ENCODE data around the gene DLEC1.

The DLEC1 gene

GRCh38 chr3:38039101-38039898 is at the start of gene DLEC1:
Gene DLEC1 (plus strand): TSS chr3:38039208. CDS start chr3:38039226, 18 bp downstream.
- DNase-seq, result peak; percentile 94

- no peak for DNase-seq
These were observed 49.1 kb upstream of the DLEC1 start for GRCh38 chr3:37989821-37990480.

GRCh38 chr3:37990527-37990926 is 48.5 kb upstream of the DLEC1 start, which contains the start of gene VILL:
Gene VILL (plus strand): TSS chr3:37990786. CDS start chr3:37993673, 2,887 bp downstream.
- DNase-seq, result no peak

- DNase-seq, result no peak
These were observed 47.9 kb upstream of the DLEC1 start for GRCh38 chr3:37991109-37991508.

- DNase-seq, result no peak
These were observed 47.2 kb upstream of the DLEC1 start for GRCh38 chr3:37991823-37992222.

GRCh38 chr3:37992271-37993066 is 46.5 kb upstream of the DLEC1 start:
- DNase-seq, result no peak

- no peak for DNase-seq
These were observed 45.9 kb upstream of the DLEC1 start for GRCh38 chr3:37993067-37993455.

GRCh38 chr3:37993460-37993819 is 45.6 kb upstream of the DLEC1 start:
- DNase-seq, result no peak

GRCh38 chr3:37993820-37994638 is 45.0 kb upstream of the DLEC1 start:
- peak; percentile 81 for DNase-seq

- DNase-seq, result peak; percentile 37
These were observed 44.4 kb upstream of the DLEC1 start for GRCh38 chr3:37994639-37994972.

- peak; percentile 30 for DNase-seq
These were observed 43.1 kb upstream of the DLEC1 start for GRCh38 chr3:37995652-37996641.

GRCh38 chr3:37996785-37997301 is 42.2 kb upstream of the DLEC1 start:
- peak; percentile 92 for DNase-seq

- DNase-seq, result no peak
These were observed 41.7 kb upstream of the DLEC1 start for GRCh38 chr3:37997342-37997741.

- DNase-seq, result no peak
These were observed 41.1 kb upstream of the DLEC1 start for GRCh38 chr3:37997791-37998370.

- DNase-seq, result no peak
These were observed 39.2 kb upstream of the DLEC1 start for GRCh38 chr3:37999836-38000235.

- no peak for DNase-seq
These were observed 38.6 kb upstream of the DLEC1 start for GRCh38 chr3:38000242-38000916.

GRCh38 chr3:38000965-38001455 is 38.0 kb upstream of the DLEC1 start:
- DNase-seq, result no peak

- DNase-seq, result no peak
These were observed 37.4 kb upstream of the DLEC1 start for GRCh38 chr3:38001456-38002081.

GRCh38 chr3:38002291-38002876 is 36.6 kb upstream of the DLEC1 start:
- DNase-seq, result no peak
